Heart left ventricle (tissue), 16 donors: Measurements from ENCODE around the gene PRMT3. TPM values are rescaled to one million over a fixed set of nuclear protein-coding genes. Genes with fewer than 3 reads are reported as not detected.
"Not testable (repeated sequence)": the region's sequence is repeated elsewhere in the genome, so short reads cannot be mapped to it uniquely, and the experiment has no call there.

Experiments
- ATAC-seq, 4 donors: fragments of 200-7000 bp; cut with Tn5 transposase; one replicate each; pipeline ENCODE4 v1.9.1; 2020 to 2022; ENCODE audit warnings: moderate library complexity in 4 of 4, mild to moderate bottlenecking in 3 of 4, moderate number of reproducible peaks in 1 of 4
- DNase-seq, 5 donors: peaks; one replicate each; pipeline ENCODE4 v3.0.0-alpha.2; 2020
- H3K27ac ChIP-seq, 12 donors: fragments of 200-600 bp; sonication (generic) in 4 of 12; one replicate each; pipeline versions ENCODE4 v1.5.0 to v1.8.0; 2016 to 2022; ENCODE audit warnings: mild to moderate bottlenecking in 2 of 12
- H3K27me3 ChIP-seq, 9 donors: fragments of 200-600 bp; sonication (generic) in 2 of 9; one replicate each; pipeline versions ENCODE4 v1.5.1 to v1.8.0; 2016 to 2022; ENCODE audit warnings: mild to moderate bottlenecking in 3 of 9
- H3K36me3 ChIP-seq, 9 donors: fragments of 200-600 bp; sonication (generic) in 2 of 9; one replicate each; pipeline versions ENCODE4 v1.5.0 to v1.8.0; 2018 to 2022; ENCODE audit warnings: mild to moderate bottlenecking in 2 of 9
- H3K4me1 ChIP-seq, 12 donors: fragments of 200-600 bp; sonication (generic) in 4 of 12; one replicate each; pipeline versions ENCODE4 v1.5.0 to v1.8.0; 2016 to 2022; ENCODE audit warnings: mild to moderate bottlenecking in 3 of 12
- H3K4me3 ChIP-seq, 12 donors: fragments of 200-600 bp; sonication (generic) in 4 of 12; one replicate each; pipeline versions ENCODE4 v1.5.0 to v1.8.0; 2017 to 2022; ENCODE audit warnings: mild to moderate bottlenecking in 9 of 12, moderate library complexity in 4 of 12
- H3K9me3 ChIP-seq, 12 donors: fragments of 200-600 bp; sonication (generic) in 4 of 12; one replicate each; pipeline versions ENCODE4 v1.5.0 to v1.8.0; 2016 to 2022; ENCODE audit warnings: mild to moderate bottlenecking in 1 of 12
- POLR2A ChIP-seq, 2 donors: fragments of 450-650 bp; IDR thresholded peaks; one replicate each; pipeline ENCODE4 v1.6.1; 2017; ENCODE audit warnings: antibody characterized with exemption in 2 of 2, mild to moderate bottlenecking in 2 of 2, moderate library complexity in 2 of 2
- WGBS, 4 donors: extraction: QIAGEN DNeasy Blood & Tissue Kit in 2 of 4; methylation state at CpG; one replicate each; pipeline versions ENCODE4 v1.1.5 to v1.1.7; 2013 to 2018; 5-methylcytosine and 5-hydroxymethylcytosine counted together
- intact Hi-C, 10 donors: fragments of 100-400 bp; cut with DNase I; formaldehyde crosslinking; loops; one replicate each; pipeline versions ENCODE4 v1.11.1 to v1.14.2; 2022
- polyA plus RNA-seq, 2 donors: library from polyadenylated mRNA; stranded (reverse); fragments of 200-250 nt; gene quantifications; one replicate each; pipeline ENCODE4 v1.2.3, GENCODE V29; 2013
- total RNA-seq, 9 donors: library from RNA; depleted of rRNA in 2 of 9; stranded (reverse); fragments of >200 nt in 2 of 9; fragmentation: NEBNext Ultra II Directional in 3 of 9; extraction: Animal tissue kit (Norgen Biotek cat#: 25700) in 3 of 9; gene quantifications; one replicate each; pipeline versions ENCODE4 v1.1.0 to v1.2.4, GENCODE V29; 2016 to 2023
- TF ChIP-seq, protein P1 (sequence below), 12 donors: fragments of 200-600 bp; sonication (generic) in 4 of 12; IDR thresholded peaks; one replicate each; pipeline versions ENCODE4 v1.5.0 to v1.8.0; 2018 to 2022; ENCODE audit warnings: antibody characterized with exemption in 12 of 12, mild to moderate bottlenecking in 5 of 12
- donor health status: ischemic (EF 13 %, LVEDD 7.1; RV severe dilation, severe dysfunction).
- donor health status: healthy with polysubstance abuse.
- donor health status: DM: no; HTN: yes; CAD: no.
- donor health status: DM: no; HTN: no; CAD: no.
- donor health status: ischemic (EF 25% LVEDD 6.9; RV normal size, moderate dysfunction).
- donor health status: ischemic (EF 25% LVEDD 5.7; RV mildly dilated, moderate dysfunction).
- donor health status: healthy.
- donor health status: DM: yes; HTN: yes; CAD: no.
- donor health status: ischemic (EF 35%, LVEDD 5.7; RV mildly dilated, moderate dysfunction).
- donor health status: nonischemic (EF 11% LVEDD 7.7; RV severe dilation, severe dysfunction).
- donor health status: DM: yes; HTN: yes; CAD: no.
- donor health status: PGD.
- donor health status: ischemic (EF 29% LVEDD 5.4; RV normal size, mild dysfunction).
- donor health status: nonischemic (EF 23%, LVEDD 6.1; RV moderate dilation, normal function).

PRMT3 gene
- total and polyA plus RNA-seq, 11 donors, result 6.6 to 15.0 (median 10.5) TPM

GRCh38 chr11:20477418-20478090, 90.0 kb downstream of the PRMT3 start:
- H3K27me3 ChIP-seq, result no peaks in the 10 kb centered on the region
- TF ChIP-seq, protein P1, sequence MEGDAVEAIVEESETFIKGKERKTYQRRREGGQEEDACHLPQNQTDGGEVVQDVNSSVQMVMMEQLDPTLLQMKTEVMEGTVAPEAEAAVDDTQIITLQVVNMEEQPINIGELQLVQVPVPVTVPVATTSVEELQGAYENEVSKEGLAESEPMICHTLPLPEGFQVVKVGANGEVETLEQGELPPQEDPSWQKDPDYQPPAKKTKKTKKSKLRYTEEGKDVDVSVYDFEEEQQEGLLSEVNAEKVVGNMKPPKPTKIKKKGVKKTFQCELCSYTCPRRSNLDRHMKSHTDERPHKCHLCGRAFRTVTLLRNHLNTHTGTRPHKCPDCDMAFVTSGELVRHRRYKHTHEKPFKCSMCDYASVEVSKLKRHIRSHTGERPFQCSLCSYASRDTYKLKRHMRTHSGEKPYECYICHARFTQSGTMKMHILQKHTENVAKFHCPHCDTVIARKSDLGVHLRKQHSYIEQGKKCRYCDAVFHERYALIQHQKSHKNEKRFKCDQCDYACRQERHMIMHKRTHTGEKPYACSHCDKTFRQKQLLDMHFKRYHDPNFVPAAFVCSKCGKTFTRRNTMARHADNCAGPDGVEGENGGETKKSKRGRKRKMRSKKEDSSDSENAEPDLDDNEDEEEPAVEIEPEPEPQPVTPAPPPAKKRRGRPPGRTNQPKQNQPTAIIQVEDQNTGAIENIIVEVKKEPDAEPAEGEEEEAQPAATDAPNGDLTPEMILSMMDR (IDR thresholded peaks at IDR 0.05), result no peak
- no peak for TF ChIP-seq POLR2A (IDR thresholded peaks at IDR 0.05)
- DNase-seq, result no peak
- H3K27ac ChIP-seq, result no peak overlapping the region
- WGBS, 4 donors, result 84 to 87% (median 85%) methylated on average over 7 of the region's 7 CpGs
- H3K9me3 ChIP-seq, result no peaks in the 10 kb centered on the region
- no peak overlapping the region for H3K4me3 ChIP-seq
- peaks cover 0 to 4% (median 0%) of the 10 kb centered on the region in 9 donors for H3K36me3 ChIP-seq
- intact Hi-C loops, result no loop called here
- H3K4me1 ChIP-seq, result peaks cover 0 to 22% (median 5%) of the 10 kb centered on the region in 12 donors
- ATAC-seq, result no peak

- Histone ChIP-seq H3K4me3 (no peak overlapping the region), H3K4me1 (peaks cover 0 to 15% (median under 1%) of the 10 kb centered on the region in 12 donors), H3K27me3 (no peaks in the 10 kb centered on the region), H3K9me3 (no peaks in the 10 kb centered on the region), H3K36me3 (peaks cover 0 to 4% (median 0%) of the 10 kb centered on the region in 9 donors), H3K27ac (no peak overlapping the region)
- DNase-seq (no peak), ATAC-seq (no peak)
- intact Hi-C loops, result no loop called here
- no peak for TF ChIP-seq POLR2A (IDR thresholded peaks at IDR 0.05)
- TF ChIP-seq, protein P1 (IDR thresholded peaks at IDR 0.05), result no peak
- 91 to 95% (median 92%) methylated on average over 6 of the region's 6 CpGs for WGBS, 4 donors
Observed at GRCh38 chr11:20479513-20479912, 92.0 kb downstream of the PRMT3 start.

DNA sequence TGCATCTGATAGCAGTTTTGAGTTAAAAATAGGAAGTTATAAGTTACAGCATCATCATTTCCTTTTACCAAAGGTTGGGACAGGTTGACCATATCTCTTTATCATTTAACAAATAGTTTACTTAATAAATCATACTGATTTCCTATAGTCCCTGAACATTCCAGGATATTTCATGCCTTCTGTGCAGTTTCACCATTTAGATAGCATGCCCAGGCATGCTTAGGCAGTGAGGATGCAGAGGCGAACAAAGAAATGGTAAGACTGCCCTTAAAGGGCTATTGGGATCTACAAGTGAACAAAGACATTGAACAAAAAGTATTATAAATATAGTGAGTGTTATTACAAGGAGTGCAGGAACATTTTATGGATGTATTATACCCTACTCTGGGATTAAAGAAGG, 96.4 kb downstream of the PRMT3 start:
- no peak overlapping the region for H3K27ac ChIP-seq
- TF ChIP-seq POLR2A (IDR thresholded peaks at IDR 0.05), result no peak
- TF ChIP-seq, protein P1 (IDR thresholded peaks at IDR 0.05), result no peak
- intact Hi-C loops, result no loop called here
- no peak for DNase-seq
- ATAC-seq, result no peak
- no peak overlapping the region for H3K4me3 ChIP-seq
- no peaks in the 10 kb centered on the region for H3K9me3 ChIP-seq
- H3K27me3 ChIP-seq, result no peaks in the 10 kb centered on the region
- no peaks in the 10 kb centered on the region for H3K4me1 ChIP-seq
- WGBS, 4 donors, result 97 to 100% (median 99%) methylated on average over 1 of the region's 1 CpG
- peaks cover 0 to 4% (median 0%) of the 10 kb centered on the region in 9 donors for H3K36me3 ChIP-seq

- H3K27me3 ChIP-seq, H3K4me3 ChIP-seq, DNase-seq, H3K4me1 ChIP-seq, H3K9me3 ChIP-seq, ATAC-seq, H3K27ac ChIP-seq, intact Hi-C loops, H3K36me3 ChIP-seq: not testable (repeated sequence)
- 90 to 97% (median 91%) methylated on average over 1 of the region's 1 CpG for WGBS, 4 donors
Observed at GRCh38 chr11:20484416-20484815, 96.9 kb downstream of the PRMT3 start.

DNA sequence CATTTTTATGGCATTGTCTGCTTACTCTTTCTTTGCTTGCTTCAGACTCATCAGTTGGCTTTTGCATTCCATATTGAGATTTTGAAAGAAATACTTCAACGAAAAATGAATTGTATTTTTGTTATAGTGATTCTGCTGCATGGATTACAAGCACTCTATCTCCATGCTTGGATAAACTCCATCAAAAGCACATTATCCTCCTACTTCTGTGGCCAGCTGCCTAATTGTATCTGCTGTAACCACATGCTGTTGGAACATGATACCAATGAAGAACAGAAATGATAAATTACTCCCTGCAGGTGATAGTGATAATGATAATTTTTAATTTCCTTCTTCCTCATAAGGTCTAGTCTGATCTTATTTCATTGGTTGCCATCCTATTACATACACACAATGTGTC, 100.8 kb downstream of the PRMT3 start:
- no peaks in the 10 kb centered on the region for H3K9me3 ChIP-seq
- 68 to 92% (median 86%) methylated on average over 1 of the region's 1 CpG for WGBS, 4 donors
- H3K4me1 ChIP-seq, result no peaks in the 10 kb centered on the region
- H3K36me3 ChIP-seq, result peaks cover 0 to 2% (median 0%) of the 10 kb centered on the region in 9 donors
- no peak overlapping the region for H3K4me3 ChIP-seq
- ATAC-seq (no peak), DNase-seq (no peak)
- no peaks in the 10 kb centered on the region for H3K27me3 ChIP-seq
- intact Hi-C loops, result no loop called here
- no peak for TF ChIP-seq POLR2A (IDR thresholded peaks at IDR 0.05)
- TF ChIP-seq, protein P1 (IDR thresholded peaks at IDR 0.05), result no peak
- H3K27ac ChIP-seq, result no peak overlapping the region
